HCT116 (cell line): ENCODE results near the gene ART5. TPM values are rescaled to one million over a fixed set of nuclear protein-coding genes. Genes with fewer than 3 reads are reported as not detected.
A peak's percentile ranks its signal among the peaks of the same experiment; 100 is the strongest.

Experiments used
- ATAC-seq: fragments of 200-7000 bp; cut with Tn5 transposase; 2 replicates; pipeline ENCODE4 v1.9.1; 2020; ENCODE audit warnings: mild to moderate bottlenecking, moderate library complexity
- BruUV-seq: library from RNA; stranded (reverse); fragments of 400-500 nt; replicated peaks from 2 replicates; lab custom pipeline; 2021; lab: Mats Ljungman, UMichigan
- CTCF ChIA-PET: fragments of 300-600 bp; sonication (Branson Sonifier 250); formaldehyde crosslinking; loops from one replicate; lab custom pipeline; 2021; ENCODE audit warnings: antibody characterized with exemption; lab: Charles Lee
- POLR2A ChIA-PET: fragments of 300-600, 350-600 bp; sonication (Branson Sonifier 250); formaldehyde crosslinking; loops from one replicate; lab custom pipeline; 2021; ENCODE audit warnings: antibody characterized with exemption; lab: Charles Lee
- RAD21 ChIA-PET, 2 experiments: fragments of 300-600 bp; sonication (Branson Sonifier 250); formaldehyde crosslinking; loops; one replicate each; lab custom pipeline; 2023; ENCODE audit warnings: low total read pairs in 2 of 2; ENCODE audit not compliant: uncharacterized antibody in 2 of 2, unreplicated experiment in 2 of 2, low non-redundant PET in 1 of 2; lab: Charles Lee
- DNase-seq: peaks from one replicate; pipeline ENCODE4 v3.0.0-alpha.2; 2010; ENCODE audit warnings: low read depth, low spot score
- H2AFZ ChIP-seq: fragments of 200-600 bp; shearing (Covaris generic), sonication (generic); 2 replicates; pipeline ENCODE4 v1.6.1; 2017; ENCODE audit warnings: low read depth, mixed run types, mixed read lengths, antibody characterized with exemption, low read length; ENCODE audit not compliant: poor library complexity, severe bottlenecking
- H3K27ac ChIP-seq: 2 replicates; pipeline ENCODE4 v1.5.1; 2012; ENCODE audit warnings: low read depth, low read length
- H3K27me3 ChIP-seq: fragments of 200-600 bp; sonication (generic); 2 replicates; pipeline ENCODE4 v1.6.1; 2016; ENCODE audit warnings: mixed run types, low read length, mixed read lengths; ENCODE audit not compliant: insufficient read depth
- H3K36me3 ChIP-seq, 2 experiments: fragments of 200-500 bp in 1 of 2; fragments of 200-600 bp in 1 of 2; sonication (Bioruptor generic) in 1 of 2; sonication (generic) in 1 of 2; 2 replicates each; pipeline versions ENCODE4 v1.5.1 to v1.6.1; 2014 to 2016; ENCODE audit warnings: low read length in 2 of 2, inconsistent platforms in 1 of 2, mixed read lengths in 1 of 2, mixed run types in 1 of 2; ENCODE audit not compliant: insufficient read depth in 2 of 2, control insufficient read depth in 1 of 2
- H3K4me1 ChIP-seq, 2 experiments: fragments of 200-600 bp in 1 of 2; sonication (generic) in 1 of 2; 2 replicates each; pipeline versions ENCODE4 v1.5.1 to v1.6.1; 2012 to 2017; ENCODE audit warnings: low read length in 2 of 2, inconsistent platforms in 1 of 2, mild to moderate bottlenecking in 1 of 2, mixed read lengths in 1 of 2, mixed run types in 1 of 2, moderate library complexity in 1 of 2; ENCODE audit not compliant: insufficient read depth in 2 of 2, control insufficient read depth in 1 of 2
- H3K4me2 ChIP-seq: fragments of 200-600 bp; sonication (generic); 2 replicates; pipeline ENCODE4 v1.6.1; 2017; ENCODE audit warnings: mixed run types, low read length, mixed read lengths
- H3K4me3 ChIP-seq, 2 experiments: fragments of 200-600 bp in 1 of 2; sonication (generic) in 1 of 2; replicated peaks in 1 of 2; 2 replicates each; pipeline ENCODE4 v1.5.1; 2011 to 2016; ENCODE audit warnings: low read length in 2 of 2, control low read depth in 1 of 2, low read depth in 1 of 2, mild to moderate bottlenecking in 1 of 2, mixed read lengths in 1 of 2, mixed run types in 1 of 2
- H3K79me2 ChIP-seq: fragments of 200-600 bp; sonication (generic); 2 replicates; pipeline ENCODE4 v1.6.1; 2017; ENCODE audit warnings: mild to moderate bottlenecking, mixed run types, low read length, moderate library complexity, mixed read lengths; ENCODE audit not compliant: insufficient read depth
- H3K9ac ChIP-seq: fragments of 200-600 bp; sonication (generic); 2 replicates; pipeline ENCODE4 v1.6.1; 2016; ENCODE audit warnings: low read length, mixed read lengths
- H3K9me2 ChIP-seq: fragments of 200-600 bp; sonication (generic), shearing (Covaris generic); 2 replicates; pipeline ENCODE4 v1.6.1; 2017; ENCODE audit warnings: mixed run types, mild to moderate bottlenecking, moderate library complexity; ENCODE audit not compliant: insufficient read depth
- H3K9me3 ChIP-seq, 2 experiments: fragments of 200-500 bp in 1 of 2; fragments of 200-600 bp in 1 of 2; sonication (Bioruptor generic) in 1 of 2; sonication (generic) in 1 of 2; 2 replicates each; pipeline ENCODE4 v1.6.1; 2014 to 2017; ENCODE audit warnings: low read length in 2 of 2, mixed read lengths in 2 of 2, inconsistent platforms in 1 of 2, low read depth in 1 of 2, mild to moderate bottlenecking in 1 of 2, mixed run types in 1 of 2, moderate library complexity in 1 of 2; ENCODE audit not compliant: control insufficient read depth in 1 of 2, insufficient read depth in 1 of 2
- H4K20me1 ChIP-seq: fragments of 200-600 bp; sonication (generic), shearing (Covaris generic); 2 replicates; pipeline ENCODE4 v1.6.1; 2017; ENCODE audit warnings: mixed run types, mild to moderate bottlenecking, moderate library complexity; ENCODE audit not compliant: insufficient read depth
- CBX3 ChIP-seq: IDR thresholded peaks from 2 replicates; pipeline ENCODE4 v1.6.1; 2012; ENCODE audit warnings: low read depth
- CEBPB ChIP-seq: IDR thresholded peaks from 2 replicates; pipeline ENCODE4 v1.6.1; 2012; ENCODE audit warnings: low read depth
- ELF1 ChIP-seq: IDR thresholded peaks from 2 replicates; pipeline ENCODE4 v1.6.1; 2012; ENCODE audit warnings: low read depth, borderline replicate concordance
- FOSL1 ChIP-seq: IDR thresholded peaks from 2 replicates; pipeline ENCODE4 v1.6.1; 2012; ENCODE audit warnings: low read depth
- JUND ChIP-seq: IDR thresholded peaks from 2 replicates; pipeline ENCODE4 v1.6.1; 2012
- RAD21 ChIP-seq: IDR thresholded peaks from 2 replicates; pipeline ENCODE4 v1.6.1; 2012; ENCODE audit warnings: low read depth, mild to moderate bottlenecking
- SIN3A ChIP-seq: IDR thresholded peaks from 2 replicates; pipeline ENCODE4 v1.6.1; 2012; ENCODE audit warnings: low read depth
- SRF ChIP-seq: IDR thresholded peaks from 2 replicates; pipeline ENCODE4 v1.6.1; 2012; ENCODE audit warnings: low read depth
- YY1 ChIP-seq: IDR thresholded peaks from 2 replicates; pipeline ENCODE4 v1.6.1; 2011; ENCODE audit warnings: low read length, low read depth, moderate library complexity, mild to moderate bottlenecking; ENCODE audit not compliant: insufficient replicate concordance; ENCODE audit errors: extremely low read depth
- ZBTB33 ChIP-seq: IDR thresholded peaks from 2 replicates; pipeline ENCODE4 v1.6.1; 2011; ENCODE audit warnings: mild to moderate bottlenecking, low read length, moderate library complexity; ENCODE audit not compliant: insufficient replicate concordance; ENCODE audit errors: extremely low read depth
- ZNF274 ChIP-seq: fragments of 200-500 bp; sonication (Bioruptor generic); IDR thresholded peaks from 2 replicates; pipeline ENCODE4 v1.6.1; 2014; ENCODE audit warnings: mild to moderate bottlenecking, low read depth, low read length, inconsistent platforms
- intact Hi-C: fragments of 100-400 bp; cut with micrococcal nuclease; formaldehyde crosslinking; loops from 2 replicates; pipeline ENCODE4 v1.10.0; 2022
- total RNA-seq: library from RNA; stranded (reverse); gene quantifications from one replicate; pipeline ENCODE4 v1.2.1, GENCODE V29; 2021; ENCODE audit not compliant: unreplicated experiment

Gene ART5
- total RNA-seq, 1 experiment from 2014 or later = 5.6 TPM

GRCh38 chr11:3627291-3627690 lies 14.5 kb downstream of the ART5 start:
- Histone ChIP-seq H3K36me3 (no peaks in the 10 kb centered on the region), H3K4me2 (no peak overlapping the region), H3K27me3 (no peaks in the 10 kb centered on the region), H3K9me3 (no peaks in the 10 kb centered on the region)
- BruUV-seq = no TSS peak
- TF ChIP-seq ZNF274 (no peak), FOSL1 (no peak), SRF (no peak), CBX3 (no peak), CEBPB (no peak), ZBTB33 (no peak), ELF1 (no peak)
- TF ChIP-seq, all 23 proteins: peak for 0
- ATAC-seq (no peak), DNase-seq (no peak)
- Histone ChIP-seq H3K9ac (no peak overlapping the region), H2AFZ (no peak overlapping the region), H3K4me1 (no peaks in the 10 kb centered on the region), H3K9me2 (no peaks in the 10 kb centered on the region), H3K4me3 (no peak overlapping the region), H3K79me2 (no peaks in the 10 kb centered on the region), H4K20me1 (no peaks in the 10 kb centered on the region), H3K27ac (no peak overlapping the region)
- intact Hi-C loops = no loop called here
- RAD21 ChIA-PET = no interaction called here
- CTCF ChIA-PET = no interaction called here
- POLR2A ChIA-PET = no interaction called here

- no peak overlapping the region for H2AFZ ChIP-seq
- no TSS peak for BruUV-seq
- TF ChIP-seq CBX3 (no peak), YY1 (no peak), JUND (no peak), CEBPB (no peak), SIN3A (no peak), RAD21 (no peak)
- TF ChIP-seq, all 23 proteins: peak for 0
- Histone ChIP-seq H4K20me1 (no peaks in the 10 kb centered on the region), H3K4me2 (no peak overlapping the region), H3K27ac (no peak overlapping the region), H3K4me1 (no peaks in the 10 kb centered on the region), H3K9ac (no peak overlapping the region), H3K4me3 (no peak overlapping the region), H3K36me3 (no peaks in the 10 kb centered on the region), H3K27me3 (no peaks in the 10 kb centered on the region), H3K9me2 (no peaks in the 10 kb centered on the region), H3K9me3 (no peaks in the 10 kb centered on the region), H3K79me2 (no peaks in the 10 kb centered on the region)
- CTCF ChIA-PET = no interaction called here
- intact Hi-C loops = no loop called here
- DNase-seq (no peak), ATAC-seq (peak; percentile 55)
- POLR2A ChIA-PET = no interaction called here
- RAD21 ChIA-PET = no interaction called here
Measured at GRCh38 chr11:3626250-3626960, 15.4 kb downstream of the ART5 start.
